B cell (primary cell): ENCODE measurements around the gene TTC23. TPM values are rescaled to one million over a fixed set of nuclear protein-coding genes. Genes with fewer than 3 reads are reported as not detected.

ENCODE experiments used
- ATAC-seq: fragments of 200-7000 bp; cut with Tn5 transposase; one replicate; pipeline ENCODE4 v1.10.0; 2021; ENCODE audit warnings: low read depth, mild to moderate bottlenecking, moderate number of reproducible peaks, moderate library complexity
- CTCF ChIA-PET: fragments of 350-600 bp; sonication (Branson Sonifier 250); formaldehyde crosslinking; loops from one replicate; lab custom pipeline; 2021; ENCODE audit warnings: antibody characterized with exemption, inconsistent platforms; lab: Charles Lee
- POLR2A ChIA-PET: fragments of 350-600 bp; sonication (Branson Sonifier 250); formaldehyde crosslinking; loops from one replicate; lab custom pipeline; 2021; ENCODE audit warnings: antibody characterized with exemption; lab: Charles Lee
- DNase-seq: peaks from one replicate; pipeline ENCODE4 v3.0.0; 2013
- H2AFZ ChIP-seq: 2 replicates; pipeline ENCODE4 v1.6.1; 2012; ENCODE audit warnings: mild to moderate bottlenecking, low read depth, low read length; ENCODE audit not compliant: insufficient read depth, poor library complexity, severe bottlenecking
- H3K27ac ChIP-seq, 2 donors: 1 replicate in 1 of 2; 2 replicates in 1 of 2; pipeline ENCODE4 v1.5.1; 2012 to 2013; ENCODE audit warnings: low read length in 2 of 2, mild to moderate bottlenecking in 2 of 2, moderate library complexity in 1 of 2
- H3K27me3 ChIP-seq, 4 experiments: fragments of 200-600 bp in 1 of 4; sonication (generic) in 1 of 4; replicated peaks in 1 of 4; 1 replicate in 2 of 4; 2 replicates in 2 of 4; pipeline versions ENCODE4 v1.6.1 to v1.7.0; 2013 to 2016; ENCODE audit warnings: low read length in 3 of 4, mild to moderate bottlenecking in 2 of 4, mixed read lengths in 1 of 4, moderate library complexity in 1 of 4; ENCODE audit not compliant: insufficient read depth in 4 of 4, control insufficient read depth in 3 of 4; ENCODE audit errors: control extremely low read depth in 1 of 4
- H3K36me3 ChIP-seq, 2 experiments: replicated peaks in 1 of 2; 1 replicate in 1 of 2; 2 replicates in 1 of 2; pipeline versions ENCODE4 v1.6.1 to v1.7.1; 2013; ENCODE audit warnings: low read length in 1 of 2; ENCODE audit not compliant: insufficient read depth in 2 of 2, control insufficient read depth in 1 of 2; ENCODE audit errors: control extremely low read depth in 1 of 2, extremely low read depth in 1 of 2
- H3K4me1 ChIP-seq, 2 donors: fragments of 200-600 bp in 1 of 2; sonication (generic) in 1 of 2; 1 replicate in 1 of 2; 2 replicates in 1 of 2; pipeline versions ENCODE4 v1.5.1 to v1.6.1; 2013 to 2017; ENCODE audit warnings: low read length in 2 of 2; ENCODE audit not compliant: control insufficient read depth in 2 of 2, insufficient read depth in 2 of 2
- H3K4me2 ChIP-seq: replicated peaks from 2 replicates; pipeline ENCODE3; 2012; ENCODE audit warnings: mild to moderate bottlenecking, low read depth, low read length; ENCODE audit not compliant: poor library complexity, severe bottlenecking
- H3K4me3 ChIP-seq, 5 experiments: fragments of 200-600 bp in 1 of 5; sonication (generic) in 1 of 5; 1 replicate in 3 of 5; 2 replicates in 2 of 5; pipeline versions ENCODE4 v1.5.1 to v1.7.0; 2011 to 2016; ENCODE audit warnings: low read length in 4 of 5, mild to moderate bottlenecking in 4 of 5, low read depth in 2 of 5, control low read depth in 1 of 5, moderate library complexity in 1 of 5; ENCODE audit not compliant: insufficient read depth in 1 of 5; ENCODE audit errors: control extremely low read depth in 1 of 5, extremely low read depth in 1 of 5
- H3K79me2 ChIP-seq: fragments of 200-600 bp; sonication (generic); one replicate; pipeline ENCODE4 v1.6.0; 2016; ENCODE audit warnings: low read length; ENCODE audit not compliant: control insufficient read depth, insufficient read depth
- H3K9ac ChIP-seq: fragments of 200-600 bp; sonication (generic); 2 replicates; pipeline ENCODE4 v1.6.1; 2017; ENCODE audit warnings: mild to moderate bottlenecking, low read length, moderate library complexity
- H3K9me3 ChIP-seq, 3 donors: one replicate each; pipeline versions ENCODE4 v1.6.1 to v1.7.1; 2013; ENCODE audit warnings: low read length in 2 of 3; ENCODE audit not compliant: control insufficient read depth in 2 of 3, insufficient read depth in 1 of 3; ENCODE audit errors: control extremely low read depth in 1 of 3
- H4K20me1 ChIP-seq: 2 replicates; pipeline ENCODE4 v1.6.0; 2012; ENCODE audit warnings: mild to moderate bottlenecking, low read length; ENCODE audit not compliant: insufficient read depth, control insufficient read depth, poor library complexity, severe bottlenecking
- H3K27ac Mint-ChIP-seq: one replicate; pipeline ENCODE4 v1.8.0; 2021; ENCODE audit warnings: mixed read lengths
- H3K27me3 Mint-ChIP-seq: one replicate; pipeline ENCODE4 v1.8.0; 2021; ENCODE audit warnings: mixed read lengths
- H3K4me1 Mint-ChIP-seq: one replicate; pipeline ENCODE4 v1.8.0; 2021; ENCODE audit warnings: mixed read lengths
- H3K4me3 Mint-ChIP-seq: one replicate; pipeline ENCODE4 v1.8.0; 2021; ENCODE audit warnings: mixed read lengths
- H3K9me3 Mint-ChIP-seq: one replicate; pipeline ENCODE4 v1.8.0; 2022; ENCODE audit warnings: mixed read lengths; ENCODE audit not compliant: insufficient read depth
- EZH2 ChIP-seq: IDR thresholded peaks from 2 replicates; pipeline ENCODE4 v1.6.1; 2012; ENCODE audit warnings: borderline replicate concordance, low read depth, mild to moderate bottlenecking, moderate library complexity, low read length; ENCODE audit not compliant: insufficient read depth, poor library complexity, severe bottlenecking
- WGBS: methylation state at CpG from one replicate; pipeline ENCODE4 v1.1.5; 2013; ENCODE audit warnings: missing lambda C conversion rate; ENCODE audit not compliant: insufficient coverage; 5-methylcytosine and 5-hydroxymethylcytosine counted together
- intact Hi-C: fragments of 100-400 bp; cut with micrococcal nuclease; formaldehyde crosslinking; loops from one replicate; pipeline ENCODE4 v1.10.0; 2022
- polyA plus RNA-seq: library from polyadenylated mRNA; depleted of rRNA; stranded (reverse); fragments of >200 nt; gene quantifications from 2 replicates; pipeline ENCODE4 v1.2.3, GENCODE V29; 2012
- total RNA-seq, 2 donors: library from RNA; stranded (reverse); fragments of 120-200 nt in 1 of 2; gene quantifications; 1 replicate in 1 of 2; 2 replicates in 1 of 2; pipeline versions ENCODE4 v1.2.3 to v1.2.4, GENCODE V29; 2013 to 2022
- TF ChIP-seq, protein P1 (sequence below): fragments of 200-600 bp; IDR thresholded peaks from one replicate; pipeline ENCODE4 v1.8.0; 2022; ENCODE audit warnings: antibody characterized with exemption, mild to moderate bottlenecking

The TTC23 gene
- total and polyA plus RNA-seq, 2 donors (not counting 1 experiment from before 2014, with no cell fraction given), result 0.15 to 1.9 TPM

DNA sequence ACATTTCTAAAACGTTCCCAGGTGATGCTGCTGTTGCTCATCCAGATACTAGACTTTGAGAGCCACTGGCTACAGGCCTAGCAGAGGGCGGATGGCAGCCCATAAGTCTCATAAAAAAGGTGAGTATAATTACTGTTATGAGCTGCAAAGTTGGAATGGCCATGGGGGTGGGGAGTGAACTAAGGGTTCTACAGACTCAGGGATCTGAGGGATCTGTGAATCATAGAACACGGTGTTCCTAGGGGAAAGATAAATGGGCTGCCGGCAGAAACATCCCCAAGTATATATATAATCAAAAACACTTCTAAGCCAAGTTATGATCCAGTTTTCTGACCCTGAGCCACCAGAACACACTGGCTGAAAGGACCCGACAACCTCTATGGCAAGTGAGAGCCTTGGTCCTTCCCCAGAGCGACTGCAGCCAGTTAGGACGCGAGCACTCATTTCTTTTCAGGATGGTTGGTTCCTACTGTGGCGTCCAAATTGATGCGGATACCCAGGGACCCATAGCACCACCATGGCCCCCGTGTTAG, 152.4 kb downstream of the TTC23 start:
- POLR2A ChIA-PET, result no interaction called here
- H3K4me1 Mint-ChIP-seq, result peaks cover 6% of the 10 kb centered on the region
- H3K27me3 Mint-ChIP-seq, result peaks cover 45% of the 10 kb centered on the region
- no peak overlapping the region for H3K4me3 ChIP-seq
- H3K4me2 ChIP-seq, result no peak overlapping the region
- intact Hi-C loops, result no loop called here
- no peaks in the 10 kb centered on the region for H4K20me1 ChIP-seq
- CTCF ChIA-PET, result no interaction called here
- no peak overlapping the region for H2AFZ ChIP-seq
- H3K9me3 ChIP-seq, result peaks cover 0 to 4% (median 0%) of the 10 kb centered on the region in 3 donors
- H3K9me3 Mint-ChIP-seq, result no peaks in the 10 kb centered on the region
- H3K27ac ChIP-seq, result no peak overlapping the region
- no peak for TF ChIP-seq EZH2
- WGBS, result 95% methylated on average over 8 of the region's 11 CpGs
- no peak for ATAC-seq
- H3K4me1 ChIP-seq, result peaks cover 4 to 6% of the 10 kb centered on the region in 2 donors
- no peak overlapping the region for H3K27ac Mint-ChIP-seq
- no peak overlapping the region for H3K4me3 Mint-ChIP-seq
- no peaks in the 10 kb centered on the region for H3K79me2 ChIP-seq
- H3K36me3 ChIP-seq, result no peaks in the 10 kb centered on the region
- DNase-seq, result no peak
- no peak overlapping the region for H3K9ac ChIP-seq
- H3K27me3 ChIP-seq, result peaks cover 0 to 23% (median 11%) of the 10 kb centered on the region in 4 experiments

DNA sequence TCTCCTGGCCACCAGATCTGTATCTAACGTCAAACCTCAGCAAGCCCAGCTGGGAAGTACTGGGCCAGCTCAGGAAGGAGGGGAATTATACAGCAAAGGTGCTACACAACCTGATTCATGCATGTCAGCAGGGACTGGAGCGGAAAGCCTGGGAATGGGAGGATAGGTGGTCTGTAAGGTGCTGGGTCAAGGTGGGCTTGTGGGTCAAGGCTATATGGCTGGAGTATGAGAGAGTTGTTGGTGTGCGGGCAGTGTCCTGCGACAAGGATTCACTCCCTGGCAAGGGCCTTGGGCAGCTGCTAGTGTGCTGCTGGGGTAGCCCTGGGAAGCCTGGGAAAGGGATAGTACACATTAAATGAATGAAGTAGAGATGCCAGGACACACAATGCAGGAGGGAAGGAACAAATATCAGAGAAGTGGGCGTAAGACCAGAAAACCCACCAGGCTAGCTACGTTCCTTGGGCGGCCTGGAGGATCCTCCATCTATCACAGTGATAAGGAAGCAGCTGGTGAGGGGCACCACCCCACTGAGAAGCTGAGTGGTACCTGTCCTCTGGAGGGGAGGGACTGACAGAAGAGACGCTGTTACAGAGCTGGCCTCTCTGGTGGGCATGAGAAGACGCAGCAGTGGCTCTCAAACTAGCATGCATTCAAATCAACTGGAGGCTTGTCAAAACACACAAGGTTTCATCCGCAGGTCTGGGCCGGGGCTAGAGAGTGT, 153.0 kb downstream of the TTC23 start:
- Mint-ChIP-seq H3K4me1 (peaks cover 6% of the 10 kb centered on the region), H3K9me3 (no peaks in the 10 kb centered on the region), H3K4me3 (no peak overlapping the region), H3K27ac (no peak overlapping the region), H3K27me3 (peaks cover 39% of the 10 kb centered on the region)
- WGBS, result 86% methylated on average over 9 of the region's 11 CpGs
- CTCF ChIA-PET, result no interaction called here
- TF ChIP-seq, protein P1, sequence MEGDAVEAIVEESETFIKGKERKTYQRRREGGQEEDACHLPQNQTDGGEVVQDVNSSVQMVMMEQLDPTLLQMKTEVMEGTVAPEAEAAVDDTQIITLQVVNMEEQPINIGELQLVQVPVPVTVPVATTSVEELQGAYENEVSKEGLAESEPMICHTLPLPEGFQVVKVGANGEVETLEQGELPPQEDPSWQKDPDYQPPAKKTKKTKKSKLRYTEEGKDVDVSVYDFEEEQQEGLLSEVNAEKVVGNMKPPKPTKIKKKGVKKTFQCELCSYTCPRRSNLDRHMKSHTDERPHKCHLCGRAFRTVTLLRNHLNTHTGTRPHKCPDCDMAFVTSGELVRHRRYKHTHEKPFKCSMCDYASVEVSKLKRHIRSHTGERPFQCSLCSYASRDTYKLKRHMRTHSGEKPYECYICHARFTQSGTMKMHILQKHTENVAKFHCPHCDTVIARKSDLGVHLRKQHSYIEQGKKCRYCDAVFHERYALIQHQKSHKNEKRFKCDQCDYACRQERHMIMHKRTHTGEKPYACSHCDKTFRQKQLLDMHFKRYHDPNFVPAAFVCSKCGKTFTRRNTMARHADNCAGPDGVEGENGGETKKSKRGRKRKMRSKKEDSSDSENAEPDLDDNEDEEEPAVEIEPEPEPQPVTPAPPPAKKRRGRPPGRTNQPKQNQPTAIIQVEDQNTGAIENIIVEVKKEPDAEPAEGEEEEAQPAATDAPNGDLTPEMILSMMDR, result no peak
- no peak for TF ChIP-seq EZH2
- ATAC-seq (no peak), DNase-seq (no peak)
- H3K79me2 ChIP-seq, result no peaks in the 10 kb centered on the region
- POLR2A ChIA-PET, result no interaction called here
- no peak overlapping the region for H3K4me2 ChIP-seq
- H2AFZ ChIP-seq, result no peak overlapping the region
- H3K27ac ChIP-seq, result no peak overlapping the region
- no peaks in the 10 kb centered on the region for H3K36me3 ChIP-seq
- no peak overlapping the region for H3K9ac ChIP-seq
- H4K20me1 ChIP-seq, result no peaks in the 10 kb centered on the region
- peaks cover 0 to 21% (median 10%) of the 10 kb centered on the region in 4 experiments for H3K27me3 ChIP-seq
- no peak overlapping the region for H3K4me3 ChIP-seq
- peaks cover 4 to 8% of the 10 kb centered on the region in 2 donors for H3K4me1 ChIP-seq
- H3K9me3 ChIP-seq, result peaks cover 0 to 4% (median 0%) of the 10 kb centered on the region in 3 donors
- intact Hi-C loops, result no loop called here
